Measurements from ENCODE around the gene SYT6. TPM values are rescaled to one million over a fixed set of nuclear protein-coding genes. Genes with fewer than 3 reads are reported as not detected.

Gene SYT6
- total RNA-seq, 2 experiments from 2014 or later = not detected

GRCh38 chr1:114145504-114146151 lies 8.0 kb downstream of the SYT6 start:
- H3K4me3 Mint-ChIP-seq = no peak overlapping the region
- POLR2A ChIA-PET = no interaction called here
- ATAC-seq (ENCODE audit: low read depth) (no peak), DNase-seq (no peak)
- H3K9me3 Mint-ChIP-seq = no peaks in the 10 kb centered on the region
- peaks cover 33% of the 10 kb centered on the region for H3K27me3 Mint-ChIP-seq
- H3K4me1 Mint-ChIP-seq = no peaks in the 10 kb centered on the region
- no peak overlapping the region for H3K27ac Mint-ChIP-seq
- no peaks in the 10 kb centered on the region for H3K36me3 Mint-ChIP-seq

- POLR2A ChIA-PET = no interaction called here
- H3K4me1 Mint-ChIP-seq = no peaks in the 10 kb centered on the region
- no peak overlapping the region for H3K4me3 Mint-ChIP-seq
- H3K27me3 Mint-ChIP-seq = peaks cover 23% of the 10 kb centered on the region
- H3K36me3 Mint-ChIP-seq = no peaks in the 10 kb centered on the region
- DNase-seq (no peak), ATAC-seq (ENCODE audit: low read depth) (no peak)
- no peaks in the 10 kb centered on the region for H3K9me3 Mint-ChIP-seq
- H3K27ac Mint-ChIP-seq = no peak overlapping the region
These were observed 9.7 kb downstream of the SYT6 start for GRCh38 chr1:114144016-114144415.

GRCh38 chr1:114139540-114139939 lies 14.1 kb downstream of the SYT6 start:
- POLR2A ChIA-PET = no interaction called here
- H3K4me3 Mint-ChIP-seq = no peak overlapping the region
- DNase-seq (no peak), ATAC-seq (ENCODE audit: low read depth) (no peak)
- H3K4me1 Mint-ChIP-seq = peaks cover 2% of the 10 kb centered on the region
- H3K36me3 Mint-ChIP-seq = no peaks in the 10 kb centered on the region
- no peak overlapping the region for H3K27ac Mint-ChIP-seq
- peaks cover 7% of the 10 kb centered on the region for H3K27me3 Mint-ChIP-seq
- H3K9me3 Mint-ChIP-seq = no peaks in the 10 kb centered on the region

- Mint-ChIP-seq H3K27ac (no peak overlapping the region), H3K4me3 (no peak overlapping the region), H3K36me3 (no peaks in the 10 kb centered on the region), H3K9me3 (no peaks in the 10 kb centered on the region), H3K27me3 (peaks cover 8% of the 10 kb centered on the region), H3K4me1 (peaks cover 2% of the 10 kb centered on the region)
- no peak for ATAC-seq (ENCODE audit: low read depth)
- POLR2A ChIA-PET = interaction anchor here (1.2 kb wide), 1 partner anchor 82 kb away, joined by 3 read pairs; no protein-coding TSS in a partner anchor
- no peak for DNase-seq
These were observed 16.2 kb downstream of the SYT6 start for GRCh38 chr1:114137497-114137896.

GRCh38 chr1:114135786-114136185 lies 17.9 kb downstream of the SYT6 start:
- Mint-ChIP-seq H3K9me3 (no peaks in the 10 kb centered on the region), H3K27ac (no peak overlapping the region), H3K4me1 (peaks cover 2% of the 10 kb centered on the region), H3K4me3 (no peak overlapping the region), H3K27me3 (peaks cover 3% of the 10 kb centered on the region), H3K36me3 (no peaks in the 10 kb centered on the region)
- DNase-seq (no peak), ATAC-seq (ENCODE audit: low read depth) (no peak)
- POLR2A ChIA-PET = no interaction called here

GRCh38 chr1:114134518-114134917 lies 19.2 kb downstream of the SYT6 start:
- Mint-ChIP-seq H3K4me3 (no peak overlapping the region), H3K9me3 (no peaks in the 10 kb centered on the region), H3K27me3 (peaks cover 8% of the 10 kb centered on the region), H3K36me3 (no peaks in the 10 kb centered on the region), H3K27ac (no peak overlapping the region), H3K4me1 (peaks cover 5% of the 10 kb centered on the region)
- ATAC-seq (ENCODE audit: low read depth) = no peak
- POLR2A ChIA-PET = no interaction called here
- DNase-seq = no peak

- no peaks in the 10 kb centered on the region for H3K9me3 Mint-ChIP-seq
- no peak overlapping the region for H3K4me3 Mint-ChIP-seq
- H3K27me3 Mint-ChIP-seq = peaks cover 8% of the 10 kb centered on the region
- H3K27ac Mint-ChIP-seq = no peak overlapping the region
- ATAC-seq (ENCODE audit: low read depth) (no peak), DNase-seq (no peak)
- H3K36me3 Mint-ChIP-seq = no peaks in the 10 kb centered on the region
- H3K4me1 Mint-ChIP-seq = peaks cover 10% of the 10 kb centered on the region
- POLR2A ChIA-PET = no interaction called here
These were observed 20.5 kb downstream of the SYT6 start for GRCh38 chr1:114133129-114133528.

- ATAC-seq (ENCODE audit: low read depth) (no peak), DNase-seq (no peak)
- H3K4me3 Mint-ChIP-seq = no peak overlapping the region
- peaks cover 8% of the 10 kb centered on the region for H3K27me3 Mint-ChIP-seq
- H3K4me1 Mint-ChIP-seq = peaks cover 8% of the 10 kb centered on the region
- H3K9me3 Mint-ChIP-seq = no peaks in the 10 kb centered on the region
- H3K36me3 Mint-ChIP-seq = no peaks in the 10 kb centered on the region
- H3K27ac Mint-ChIP-seq = no peak overlapping the region
- POLR2A ChIA-PET = no interaction called here
These were observed 22.0 kb downstream of the SYT6 start for GRCh38 chr1:114131526-114132220.

GRCh38 chr1:114130846-114131525 lies 22.7 kb downstream of the SYT6 start:
- H3K27me3 Mint-ChIP-seq = peaks cover 7% of the 10 kb centered on the region
- DNase-seq (no peak), ATAC-seq (ENCODE audit: low read depth) (no peak)
- POLR2A ChIA-PET = no interaction called here
- H3K27ac Mint-ChIP-seq = no peak overlapping the region
- no peaks in the 10 kb centered on the region for H3K36me3 Mint-ChIP-seq
- peaks cover 8% of the 10 kb centered on the region for H3K4me1 Mint-ChIP-seq
- H3K9me3 Mint-ChIP-seq = no peaks in the 10 kb centered on the region
- no peak overlapping the region for H3K4me3 Mint-ChIP-seq

- POLR2A ChIA-PET = no interaction called here
- no peak for DNase-seq
- Mint-ChIP-seq H3K36me3 (no peaks in the 10 kb centered on the region), H3K9me3 (no peaks in the 10 kb centered on the region), H3K4me3 (no peak overlapping the region), H3K27ac (no peak overlapping the region), H3K4me1 (peaks cover 8% of the 10 kb centered on the region), H3K27me3 (peaks cover 7% of the 10 kb centered on the region)
- ATAC-seq (ENCODE audit: low read depth) = no peak
These were observed 23.5 kb downstream of the SYT6 start for GRCh38 chr1:114130213-114130612.

GRCh38 chr1:114128293-114128692 lies 25.4 kb downstream of the SYT6 start:
- peaks cover 5% of the 10 kb centered on the region for H3K27me3 Mint-ChIP-seq

GRCh38 chr1:114126261-114127095 lies 27.2 kb downstream of the SYT6 start:
- peak; percentile 47 for ATAC-seq (ENCODE audit: low read depth)
- H3K27me3 Mint-ChIP-seq = peaks cover 5% of the 10 kb centered on the region
- H3K9me3 Mint-ChIP-seq = no peaks in the 10 kb centered on the region
- no peaks in the 10 kb centered on the region for H3K36me3 Mint-ChIP-seq
- DNase-seq = no peak
- no peak overlapping the region for H3K27ac Mint-ChIP-seq
- POLR2A ChIA-PET = no interaction called here
- peaks cover 10% of the 10 kb centered on the region for H3K4me1 Mint-ChIP-seq
- no peak overlapping the region for H3K4me3 Mint-ChIP-seq

More at GRCh38 chr1:114128293-114128692, 25.4 kb downstream of the SYT6 start:
- no peak for DNase-seq
- H3K9me3 Mint-ChIP-seq = no peaks in the 10 kb centered on the region
- POLR2A ChIA-PET = no interaction called here
- peaks cover 10% of the 10 kb centered on the region for H3K4me1 Mint-ChIP-seq
- no peak overlapping the region for H3K27ac Mint-ChIP-seq
- ATAC-seq (ENCODE audit: low read depth) = no peak
- H3K36me3 Mint-ChIP-seq = no peaks in the 10 kb centered on the region
- no peak overlapping the region for H3K4me3 Mint-ChIP-seq

- POLR2A ChIA-PET = no interaction called here
- Mint-ChIP-seq H3K36me3 (no peaks in the 10 kb centered on the region), H3K27me3 (no peaks in the 10 kb centered on the region), H3K4me1 (peaks cover 8% of the 10 kb centered on the region), H3K27ac (no peak overlapping the region), H3K4me3 (no peak overlapping the region), H3K9me3 (no peaks in the 10 kb centered on the region)
- DNase-seq (no peak), ATAC-seq (ENCODE audit: low read depth) (no peak)
These were observed 29.0 kb downstream of the SYT6 start for GRCh38 chr1:114124644-114125043.
